HEK293 (cell line): ENCODE data around the gene IFI30.
A peak's percentile ranks its signal among the peaks of the same experiment; 100 is the strongest.

ENCODE experiments used
- CTCF ChIA-PET: fragments of 350-600 bp; formaldehyde crosslinking; extraction: SDS; loops from one replicate; lab custom pipeline; 2021; ENCODE audit warnings: antibody characterized with exemption; lab: Yijun Ruan, JAX
- POLR2A ChIA-PET: fragments of 300-600 bp; formaldehyde crosslinking; extraction: SDS; loops from one replicate; lab custom pipeline; 2020; ENCODE audit warnings: antibody characterized with exemption, inconsistent platforms; lab: Yijun Ruan, JAX
- H3K27ac ChIP-seq: fragments of 200-500 bp; sonication (Bioruptor generic); 2 replicates; pipeline ENCODE4 v1.5.1; 2014; ENCODE audit warnings: low read depth, low read length, control low read depth, inconsistent platforms; ENCODE audit errors: extremely low read depth
- H3K36me3 ChIP-seq, 2 experiments: fragments of 200-500 bp in 1 of 2; sonication (Bioruptor generic) in 1 of 2; 1 replicate in 1 of 2; 2 replicates in 1 of 2; pipeline ENCODE4 v1.5.1; 2014 to 2017; ENCODE audit warnings: inconsistent platforms in 2 of 2, low read length in 2 of 2; ENCODE audit not compliant: control insufficient read depth in 2 of 2, insufficient read depth in 1 of 2
- H3K4me1 ChIP-seq: fragments of 200-500 bp; sonication (Bioruptor generic); 2 replicates; pipeline ENCODE4 v1.5.1; 2014; ENCODE audit warnings: mild to moderate bottlenecking, low read length, inconsistent platforms; ENCODE audit not compliant: control insufficient read depth, insufficient read depth
- H3K4me3 ChIP-seq: 2 replicates; pipeline ENCODE4 v1.5.1; 2011; ENCODE audit warnings: low read depth, mild to moderate bottlenecking, control low read depth, low read length, moderate library complexity
- H3K9me3 ChIP-seq: fragments of 200-500 bp; sonication (Bioruptor generic); 2 replicates; pipeline ENCODE4 v1.5.1; 2014; ENCODE audit warnings: low read depth, low read length, inconsistent platforms; ENCODE audit not compliant: control insufficient read depth, insufficient read depth
- BCL11A ChIP-seq: fragments of 450-650 bp; formaldehyde crosslinking; IDR thresholded peaks from 2 replicates; pipeline ENCODE4 v1.5.1; 2016; ENCODE audit warnings: low read depth, missing biosample characterization, missing genetic modification characterization
- BCL11B ChIP-seq: fragments of 450-650 bp; formaldehyde crosslinking; IDR thresholded peaks from 2 replicates; pipeline ENCODE4 v1.5.1; 2016; ENCODE audit warnings: low read depth, missing biosample characterization, missing genetic modification characterization
- GLIS1 ChIP-seq: fragments of 450-650 bp; formaldehyde crosslinking; IDR thresholded peaks from 2 replicates; pipeline ENCODE4 v1.5.1; 2016; ENCODE audit warnings: missing biosample characterization, missing genetic modification characterization
- IKZF3 ChIP-seq: fragments of 450-650 bp; IDR thresholded peaks from 2 replicates; pipeline ENCODE4 v1.5.0; 2018; ENCODE audit warnings: missing biosample characterization, mild to moderate bottlenecking, missing genetic modification characterization, moderate library complexity
- KLF8 ChIP-seq: fragments of 450-650 bp; formaldehyde crosslinking; IDR thresholded peaks from 2 replicates; pipeline ENCODE4 v1.5.1; 2016; ENCODE audit warnings: missing biosample characterization, missing genetic modification characterization
- KLF9 ChIP-seq: fragments of 450-650 bp; formaldehyde crosslinking; IDR thresholded peaks from 2 replicates; pipeline ENCODE4 v1.5.1; 2016; ENCODE audit warnings: missing biosample characterization, missing genetic modification characterization, low read depth
- ZBTB8A ChIP-seq: fragments of 450-650 bp; formaldehyde crosslinking; IDR thresholded peaks from 2 replicates; pipeline ENCODE4 v1.5.1; 2016; ENCODE audit warnings: missing biosample characterization, missing genetic modification characterization
- ZNF558 ChIP-seq: fragments of 450-650 bp; formaldehyde crosslinking; IDR thresholded peaks from 2 replicates; pipeline ENCODE4 v1.5.1; 2016; ENCODE audit warnings: missing biosample characterization, missing genetic modification characterization
- ZNF623 ChIP-seq: fragments of 450-650 bp; formaldehyde crosslinking; IDR thresholded peaks from 2 replicates; pipeline ENCODE4 v1.5.1; 2016; ENCODE audit warnings: missing biosample characterization, missing genetic modification characterization
- ZNF629 ChIP-seq: fragments of 450-650 bp; formaldehyde crosslinking; IDR thresholded peaks from 2 replicates; pipeline ENCODE4 v1.5.1; 2017; ENCODE audit warnings: missing biosample characterization, missing genetic modification characterization
- ZNF664 ChIP-seq: fragments of 450-650 bp; formaldehyde crosslinking; IDR thresholded peaks from 2 replicates; pipeline ENCODE4 v1.5.1; 2016; ENCODE audit warnings: missing biosample characterization, missing genetic modification characterization
- ZNF785 ChIP-seq: fragments of 450-650 bp; formaldehyde crosslinking; IDR thresholded peaks from 2 replicates; pipeline ENCODE4 v1.5.1; 2016; ENCODE audit warnings: missing biosample characterization, missing genetic modification characterization
- ZSCAN5A ChIP-seq: fragments of 450-650 bp; formaldehyde crosslinking; IDR thresholded peaks from 2 replicates; pipeline ENCODE4 v1.5.1; 2016; ENCODE audit warnings: missing biosample characterization, missing genetic modification characterization
- ZXDB ChIP-seq: fragments of 450-650 bp; formaldehyde crosslinking; IDR thresholded peaks from 2 replicates; pipeline ENCODE4 v1.5.1; 2016; ENCODE audit warnings: missing biosample characterization, missing genetic modification characterization
- TF ChIP-seq, protein P1 (sequence below): fragments of 450-650 bp; formaldehyde crosslinking; conservative IDR thresholded peaks from 2 replicates; pipeline ENCODE4 v1.5.1; 2016; ENCODE audit warnings: low read depth, missing biosample characterization, missing genetic modification characterization
- TF ChIP-seq, protein P2 (sequence below): fragments of 450-650 bp; formaldehyde crosslinking; IDR thresholded peaks from 2 replicates; pipeline ENCODE4 v1.5.1; 2016; ENCODE audit warnings: missing biosample characterization, missing genetic modification characterization, borderline replicate concordance
- TF ChIP-seq, protein P3 (sequence below): fragments of 450-650 bp; formaldehyde crosslinking; IDR thresholded peaks from 2 replicates; pipeline ENCODE4 v1.5.1; 2016; ENCODE audit warnings: missing biosample characterization, missing genetic modification characterization

Gene IFI30

GRCh38 chr19:18153556-18154134 is 20.0 kb upstream of the IFI30 start (continued):
- TF ChIP-seq KLF9 (tag by site-specific recombination), result peak; percentile 64
- TF ChIP-seq ZNF623 (tag by site-specific recombination), result no peak
- TF ChIP-seq, protein P1, sequence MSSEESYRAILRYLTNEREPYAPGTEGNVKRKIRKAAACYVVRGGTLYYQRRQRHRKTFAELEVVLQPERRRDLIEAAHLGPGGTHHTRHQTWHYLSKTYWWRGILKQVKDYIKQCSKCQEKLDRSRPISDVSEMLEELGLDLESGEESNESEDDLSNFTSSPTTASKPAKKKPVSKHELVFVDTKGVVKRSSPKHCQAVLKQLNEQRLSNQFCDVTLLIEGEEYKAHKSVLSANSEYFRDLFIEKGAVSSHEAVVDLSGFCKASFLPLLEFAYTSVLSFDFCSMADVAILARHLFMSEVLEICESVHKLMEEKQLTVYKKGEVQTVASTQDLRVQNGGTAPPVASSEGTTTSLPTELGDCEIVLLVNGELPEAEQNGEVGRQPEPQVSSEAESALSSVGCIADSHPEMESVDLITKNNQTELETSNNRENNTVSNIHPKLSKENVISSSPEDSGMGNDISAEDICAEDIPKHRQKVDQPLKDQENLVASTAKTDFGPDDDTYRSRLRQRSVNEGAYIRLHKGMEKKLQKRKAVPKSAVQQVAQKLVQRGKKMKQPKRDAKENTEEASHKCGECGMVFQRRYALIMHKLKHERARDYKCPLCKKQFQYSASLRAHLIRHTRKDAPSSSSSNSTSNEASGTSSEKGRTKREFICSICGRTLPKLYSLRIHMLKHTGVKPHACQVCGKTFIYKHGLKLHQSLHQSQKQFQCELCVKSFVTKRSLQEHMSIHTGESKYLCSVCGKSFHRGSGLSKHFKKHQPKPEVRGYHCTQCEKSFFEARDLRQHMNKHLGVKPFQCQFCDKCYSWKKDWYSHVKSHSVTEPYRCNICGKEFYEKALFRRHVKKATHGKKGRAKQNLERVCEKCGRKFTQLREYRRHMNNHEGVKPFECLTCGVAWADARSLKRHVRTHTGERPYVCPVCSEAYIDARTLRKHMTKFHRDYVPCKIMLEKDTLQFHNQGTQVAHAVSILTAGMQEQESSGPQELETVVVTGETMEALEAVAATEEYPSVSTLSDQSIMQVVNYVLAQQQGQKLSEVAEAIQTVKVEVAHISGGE (tag by site-specific recombination), result peak; percentile 54
- TF ChIP-seq, protein P2, sequence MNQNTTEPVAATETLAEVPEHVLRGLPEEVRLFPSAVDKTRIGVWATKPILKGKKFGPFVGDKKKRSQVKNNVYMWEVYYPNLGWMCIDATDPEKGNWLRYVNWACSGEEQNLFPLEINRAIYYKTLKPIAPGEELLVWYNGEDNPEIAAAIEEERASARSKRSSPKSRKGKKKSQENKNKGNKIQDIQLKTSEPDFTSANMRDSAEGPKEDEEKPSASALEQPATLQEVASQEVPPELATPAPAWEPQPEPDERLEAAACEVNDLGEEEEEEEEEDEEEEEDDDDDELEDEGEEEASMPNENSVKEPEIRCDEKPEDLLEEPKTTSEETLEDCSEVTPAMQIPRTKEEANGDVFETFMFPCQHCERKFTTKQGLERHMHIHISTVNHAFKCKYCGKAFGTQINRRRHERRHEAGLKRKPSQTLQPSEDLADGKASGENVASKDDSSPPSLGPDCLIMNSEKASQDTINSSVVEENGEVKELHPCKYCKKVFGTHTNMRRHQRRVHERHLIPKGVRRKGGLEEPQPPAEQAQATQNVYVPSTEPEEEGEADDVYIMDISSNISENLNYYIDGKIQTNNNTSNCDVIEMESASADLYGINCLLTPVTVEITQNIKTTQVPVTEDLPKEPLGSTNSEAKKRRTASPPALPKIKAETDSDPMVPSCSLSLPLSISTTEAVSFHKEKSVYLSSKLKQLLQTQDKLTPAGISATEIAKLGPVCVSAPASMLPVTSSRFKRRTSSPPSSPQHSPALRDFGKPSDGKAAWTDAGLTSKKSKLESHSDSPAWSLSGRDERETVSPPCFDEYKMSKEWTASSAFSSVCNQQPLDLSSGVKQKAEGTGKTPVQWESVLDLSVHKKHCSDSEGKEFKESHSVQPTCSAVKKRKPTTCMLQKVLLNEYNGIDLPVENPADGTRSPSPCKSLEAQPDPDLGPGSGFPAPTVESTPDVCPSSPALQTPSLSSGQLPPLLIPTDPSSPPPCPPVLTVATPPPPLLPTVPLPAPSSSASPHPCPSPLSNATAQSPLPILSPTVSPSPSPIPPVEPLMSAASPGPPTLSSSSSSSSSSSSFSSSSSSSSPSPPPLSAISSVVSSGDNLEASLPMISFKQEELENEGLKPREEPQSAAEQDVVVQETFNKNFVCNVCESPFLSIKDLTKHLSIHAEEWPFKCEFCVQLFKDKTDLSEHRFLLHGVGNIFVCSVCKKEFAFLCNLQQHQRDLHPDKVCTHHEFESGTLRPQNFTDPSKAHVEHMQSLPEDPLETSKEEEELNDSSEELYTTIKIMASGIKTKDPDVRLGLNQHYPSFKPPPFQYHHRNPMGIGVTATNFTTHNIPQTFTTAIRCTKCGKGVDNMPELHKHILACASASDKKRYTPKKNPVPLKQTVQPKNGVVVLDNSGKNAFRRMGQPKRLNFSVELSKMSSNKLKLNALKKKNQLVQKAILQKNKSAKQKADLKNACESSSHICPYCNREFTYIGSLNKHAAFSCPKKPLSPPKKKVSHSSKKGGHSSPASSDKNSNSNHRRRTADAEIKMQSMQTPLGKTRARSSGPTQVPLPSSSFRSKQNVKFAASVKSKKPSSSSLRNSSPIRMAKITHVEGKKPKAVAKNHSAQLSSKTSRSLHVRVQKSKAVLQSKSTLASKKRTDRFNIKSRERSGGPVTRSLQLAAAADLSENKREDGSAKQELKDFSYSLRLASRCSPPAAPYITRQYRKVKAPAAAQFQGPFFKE (tag by site-specific recombination), result no peak
- TF ChIP-seq ZBTB8A (tag by site-specific recombination), result peak; percentile 55
- TF ChIP-seq ZNF785 (tag by site-specific recombination), result no peak

DNA sequence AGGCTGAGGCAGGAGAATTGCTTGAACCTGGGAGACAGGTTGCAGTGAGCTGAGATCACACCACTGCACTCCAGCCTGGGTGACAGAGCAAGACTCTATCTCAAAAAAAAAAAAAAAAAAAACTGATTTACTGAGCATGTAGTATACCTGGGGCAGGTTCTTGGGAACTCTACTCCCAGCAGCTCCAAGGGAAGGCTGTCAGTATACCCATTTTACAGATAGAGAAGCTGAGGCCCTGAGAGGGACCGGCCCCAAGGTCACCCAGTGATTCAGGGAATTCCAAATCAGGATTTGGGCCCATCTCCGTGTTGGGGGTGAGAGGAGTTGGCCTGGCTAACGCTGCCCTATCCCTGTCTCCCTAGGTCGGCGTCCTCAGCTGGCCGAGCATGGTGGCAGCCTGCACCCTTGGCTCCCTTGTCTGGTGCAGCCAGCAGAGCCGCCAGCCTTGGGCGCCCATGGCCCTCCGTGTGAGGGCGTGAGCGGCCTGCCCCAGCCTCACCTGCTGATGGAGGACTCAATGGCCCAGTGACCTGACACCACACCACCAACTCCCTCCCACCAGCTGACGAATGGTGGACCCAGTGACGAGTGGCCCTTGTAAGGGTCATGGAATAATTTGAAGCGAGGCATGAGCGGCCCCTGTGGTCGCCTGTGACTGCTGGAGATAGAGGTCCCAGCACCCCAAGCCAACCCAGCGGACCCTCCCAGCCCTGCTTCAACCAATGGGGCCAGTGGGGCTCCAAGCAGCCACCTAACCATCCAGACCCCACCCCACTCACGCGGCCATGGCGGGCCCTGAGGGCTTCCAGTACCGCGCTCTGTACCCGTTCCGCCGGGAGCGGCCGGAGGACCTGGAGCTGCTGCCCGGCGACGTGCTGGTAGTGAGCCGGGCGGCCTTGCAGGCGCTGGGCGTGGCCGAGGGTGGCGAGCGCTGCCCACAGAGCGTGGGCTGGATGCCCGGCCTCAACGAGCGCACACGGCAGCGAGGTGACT is 18.2 kb upstream of the IFI30 start:
- H3K36me3 ChIP-seq, result peaks cover 0 to 22% of the 10 kb centered on the region in 2 experiments; a peak in 2 of 3 replicates
- POLR2A ChIA-PET, result interaction anchor here (0.6 kb wide), 1 partner anchor 97 kb away, joined by 3 read pairs; no protein-coding TSS in a partner anchor
- no peak overlapping the region for H3K4me3 ChIP-seq
- CTCF ChIA-PET, result interaction anchor here (0.6 to 2.5 kb wide), 4 partner anchors 13 to 96 kb away, joined by 3 to 8 read pairs (median 4); no protein-coding TSS in a partner anchor
- no peak overlapping the region for H3K27ac ChIP-seq
- peaks cover 12% of the 10 kb centered on the region for H3K4me1 ChIP-seq
- no peaks in the 10 kb centered on the region for H3K9me3 ChIP-seq
- TF ChIP-seq BCL11A, result 0 out of 2 replicates have a peak, but pooled peaks have one; percentile 16
- peak; percentile 96 for TF ChIP-seq ZNF664
- no peak for TF ChIP-seq GLIS1 (tag by site-specific recombination)
- TF ChIP-seq ZNF558 (tag by site-specific recombination), result no peak
- TF ChIP-seq, protein P3, sequence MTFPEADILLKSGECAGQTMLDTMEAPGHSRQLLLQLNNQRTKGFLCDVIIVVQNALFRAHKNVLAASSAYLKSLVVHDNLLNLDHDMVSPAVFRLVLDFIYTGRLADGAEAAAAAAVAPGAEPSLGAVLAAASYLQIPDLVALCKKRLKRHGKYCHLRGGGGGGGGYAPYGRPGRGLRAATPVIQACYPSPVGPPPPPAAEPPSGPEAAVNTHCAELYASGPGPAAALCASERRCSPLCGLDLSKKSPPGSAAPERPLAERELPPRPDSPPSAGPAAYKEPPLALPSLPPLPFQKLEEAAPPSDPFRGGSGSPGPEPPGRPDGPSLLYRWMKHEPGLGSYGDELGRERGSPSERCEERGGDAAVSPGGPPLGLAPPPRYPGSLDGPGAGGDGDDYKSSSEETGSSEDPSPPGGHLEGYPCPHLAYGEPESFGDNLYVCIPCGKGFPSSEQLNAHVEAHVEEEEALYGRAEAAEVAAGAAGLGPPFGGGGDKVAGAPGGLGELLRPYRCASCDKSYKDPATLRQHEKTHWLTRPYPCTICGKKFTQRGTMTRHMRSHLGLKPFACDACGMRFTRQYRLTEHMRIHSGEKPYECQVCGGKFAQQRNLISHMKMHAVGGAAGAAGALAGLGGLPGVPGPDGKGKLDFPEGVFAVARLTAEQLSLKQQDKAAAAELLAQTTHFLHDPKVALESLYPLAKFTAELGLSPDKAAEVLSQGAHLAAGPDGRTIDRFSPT (tag by site-specific recombination), result 0 out of 2 replicates have a peak, but pooled peaks have one; percentile 14
- peak; percentile 27; the same call in 1 of the 2 replicates for TF ChIP-seq IKZF3 (tag by site-specific recombination)
- 0 out of 2 replicates have a peak, but pooled peaks have one; percentile 16 for TF ChIP-seq ZXDB (tag by site-specific recombination)
- TF ChIP-seq KLF8 (tag by site-specific recombination), result peak; percentile 75; the same call in 1 of the 2 replicates
- TF ChIP-seq BCL11B (tag by site-specific recombination), result peak; percentile 33; the same call in 1 of the 2 replicates
- TF ChIP-seq ZSCAN5A (tag by site-specific recombination), result no peak
- TF ChIP-seq ZNF629, result 0 out of 2 replicates have a peak, but pooled peaks have one; percentile 14
- TF ChIP-seq, all 188 proteins: peak for 8
